Measurements from ENCODE around the gene PPIF. TPM values are rescaled to one million over a fixed set of nuclear protein-coding genes. Genes with fewer than 3 reads are reported as not detected.

PPIF gene
- total RNA-seq, 2 experiments from 2014 or later: 56.9 to 57.0 TPM

GRCh38 chr10:79340646-79341244, 6.5 kb upstream of the PPIF start:
- H3K27ac Mint-ChIP-seq: no peak overlapping the region
- peaks cover 2% of the 10 kb centered on the region for H3K9me3 Mint-ChIP-seq
- peaks cover 1% of the 10 kb centered on the region for H3K27me3 Mint-ChIP-seq
- DNase-seq: peak; percentile 11
- no peak for ATAC-seq (ENCODE audit: low read depth)
- H3K4me3 Mint-ChIP-seq: no peak overlapping the region
- POLR2A ChIA-PET: no interaction called here
- H3K4me1 Mint-ChIP-seq: peaks cover 12% of the 10 kb centered on the region
- H3K36me3 Mint-ChIP-seq: no peaks in the 10 kb centered on the region

- no peak overlapping the region for H3K27ac Mint-ChIP-seq
- POLR2A ChIA-PET: interaction anchor here (2.1 kb wide), 1 partner anchor 19 kb away, joined by 7 read pairs; no protein-coding TSS in a partner anchor
- peaks cover 1% of the 10 kb centered on the region for H3K27me3 Mint-ChIP-seq
- no peak overlapping the region for H3K4me3 Mint-ChIP-seq
- peaks cover 12% of the 10 kb centered on the region for H3K4me1 Mint-ChIP-seq
- DNase-seq (peak; percentile 15), ATAC-seq (ENCODE audit: low read depth) (no peak)
- no peaks in the 10 kb centered on the region for H3K36me3 Mint-ChIP-seq
- H3K9me3 Mint-ChIP-seq: no peaks in the 10 kb centered on the region
Observed at GRCh38 chr10:79342295-79342761, 4.9 kb upstream of the PPIF start.

GRCh38 chr10:79342811-79343561, 4.3 kb upstream of the PPIF start:
- Mint-ChIP-seq H3K27ac (no peak overlapping the region), H3K36me3 (no peaks in the 10 kb centered on the region), H3K4me3 (no peak overlapping the region), H3K4me1 (peaks cover 12% of the 10 kb centered on the region), H3K9me3 (no peaks in the 10 kb centered on the region), H3K27me3 (peaks cover 1% of the 10 kb centered on the region)
- DNase-seq (peak; percentile 11), ATAC-seq (ENCODE audit: low read depth) (no peak)
- POLR2A ChIA-PET: interaction anchor here (0.5 to 2.1 kb wide), 3 partner anchors 15 to 19 kb away, joined by 3 to 7 read pairs (median 3); no protein-coding TSS in a partner anchor

- peaks cover 22% of the 10 kb centered on the region for H3K4me1 Mint-ChIP-seq
- H3K27ac Mint-ChIP-seq: no peak overlapping the region
- H3K9me3 Mint-ChIP-seq: no peaks in the 10 kb centered on the region
- H3K27me3 Mint-ChIP-seq: peaks cover 1% of the 10 kb centered on the region
- H3K36me3 Mint-ChIP-seq: peaks cover 12% of the 10 kb centered on the region
- POLR2A ChIA-PET: interaction anchor here (1.4 to 5.9 kb wide), 2 partner anchors 13 to 24 kb away, joined by 4 to 108 read pairs; no protein-coding TSS in a partner anchor
- H3K4me3 Mint-ChIP-seq: no peak overlapping the region
- DNase-seq (peak; percentile 14), ATAC-seq (ENCODE audit: low read depth) (no peak)
Observed at GRCh38 chr10:79344502-79345195, 2.6 kb upstream of the PPIF start.

GRCh38 chr10:79345241-79346011, 1.8 kb upstream of the PPIF start:
- no peak overlapping the region for H3K27ac Mint-ChIP-seq
- H3K36me3 Mint-ChIP-seq: peaks cover 18% of the 10 kb centered on the region
- DNase-seq: peak; percentile 27
- no peak for ATAC-seq (ENCODE audit: low read depth)
- peaks cover 1% of the 10 kb centered on the region for H3K27me3 Mint-ChIP-seq
- POLR2A ChIA-PET: interaction anchor here (1.0 to 5.9 kb wide), 4 partner anchors 11 to 101 kb away, joined by 3 to 108 read pairs (median 4); no protein-coding TSS in a partner anchor
- no peak overlapping the region for H3K4me3 Mint-ChIP-seq
- H3K9me3 Mint-ChIP-seq: no peaks in the 10 kb centered on the region
- H3K4me1 Mint-ChIP-seq: peaks cover 30% of the 10 kb centered on the region

GRCh38 chr10:79346012-79346340, 1.3 kb upstream of the PPIF start:
- peaks cover 31% of the 10 kb centered on the region for H3K4me1 Mint-ChIP-seq
- H3K36me3 Mint-ChIP-seq: peaks cover 18% of the 10 kb centered on the region
- no peak overlapping the region for H3K27ac Mint-ChIP-seq
- peak; percentile 21 for DNase-seq
- POLR2A ChIA-PET: interaction anchor here (1.0 to 5.9 kb wide), 3 partner anchors 11 to 101 kb away, joined by 3 to 108 read pairs (median 3); no protein-coding TSS in a partner anchor
- ATAC-seq (ENCODE audit: low read depth): no peak
- peaks cover 1% of the 10 kb centered on the region for H3K27me3 Mint-ChIP-seq
- no peaks in the 10 kb centered on the region for H3K9me3 Mint-ChIP-seq
- no peak overlapping the region for H3K4me3 Mint-ChIP-seq

- peaks cover 31% of the 10 kb centered on the region for H3K4me1 Mint-ChIP-seq
- peak overlapping the region; percentile 91 for H3K4me3 Mint-ChIP-seq
- peak overlapping the region; percentile 64 for H3K27ac Mint-ChIP-seq
- no peaks in the 10 kb centered on the region for H3K9me3 Mint-ChIP-seq
- DNase-seq (peak; percentile 45), ATAC-seq (ENCODE audit: low read depth) (peak; percentile 21)
- peaks cover 1% of the 10 kb centered on the region for H3K27me3 Mint-ChIP-seq
- peaks cover 19% of the 10 kb centered on the region for H3K36me3 Mint-ChIP-seq
- POLR2A ChIA-PET: interaction anchor here (1.2 to 5.9 kb wide), 2 partner anchors 26 to 102 kb away, joined by 3 to 108 read pairs; no protein-coding TSS in a partner anchor
Observed at GRCh38 chr10:79346388-79347225, 662 bp upstream of the PPIF start.

- Mint-ChIP-seq H3K4me1 (peaks cover 35% of the 10 kb centered on the region), H3K9me3 (no peaks in the 10 kb centered on the region), H3K27ac (peak overlapping the region; percentile 89), H3K36me3 (peaks cover 25% of the 10 kb centered on the region), H3K4me3 (peak overlapping the region; percentile 91), H3K27me3 (no peaks in the 10 kb centered on the region)
- POLR2A ChIA-PET: interaction anchor here (1.0 to 5.9 kb wide), 6 partner anchors 10 to 103 kb away, joined by 3 to 108 read pairs (median 6); partner anchors contain the start of gene ZCCHC24
- DNase-seq: peak; percentile 82
- ATAC-seq (ENCODE audit: low read depth): peak; percentile 60
Observed at GRCh38 chr10:79347894-79348639, 798 bp downstream of the PPIF start.

- peaks cover 31% of the 10 kb centered on the region for H3K36me3 Mint-ChIP-seq
- peak overlapping the region; percentile 89 for H3K27ac Mint-ChIP-seq
- no peaks in the 10 kb centered on the region for H3K27me3 Mint-ChIP-seq
- POLR2A ChIA-PET: interaction anchor here (0.5 to 5.9 kb wide), 5 partner anchors 14 to 107 kb away, joined by 3 to 108 read pairs (median 5); partner anchors contain the start of gene ZCCHC24
- H3K4me3 Mint-ChIP-seq: peak overlapping the region; percentile 91
- ATAC-seq (ENCODE audit: low read depth): no peak
- DNase-seq: no peak
- H3K4me1 Mint-ChIP-seq: peaks cover 38% of the 10 kb centered on the region
- no peaks in the 10 kb centered on the region for H3K9me3 Mint-ChIP-seq
Observed at GRCh38 chr10:79348640-79348988, 1.3 kb downstream of the PPIF start.

GRCh38 chr10:79349072-79349491, 1.8 kb downstream of the PPIF start:
- no peaks in the 10 kb centered on the region for H3K27me3 Mint-ChIP-seq
- ATAC-seq (ENCODE audit: low read depth) (no peak), DNase-seq (no peak)
- POLR2A ChIA-PET: interaction anchor here (0.5 to 5.9 kb wide), 4 partner anchors 15 to 107 kb away, joined by 4 to 108 read pairs (median 8); partner anchors contain the start of gene ZCCHC24
- H3K4me1 Mint-ChIP-seq: peaks cover 41% of the 10 kb centered on the region
- H3K9me3 Mint-ChIP-seq: no peaks in the 10 kb centered on the region
- peak overlapping the region; percentile 91 for H3K4me3 Mint-ChIP-seq
- peak overlapping the region; percentile 89 for H3K27ac Mint-ChIP-seq
- H3K36me3 Mint-ChIP-seq: peaks cover 36% of the 10 kb centered on the region

- Mint-ChIP-seq H3K36me3 (peaks cover 44% of the 10 kb centered on the region), H3K27ac (no peak overlapping the region), H3K4me3 (peak overlapping the region; percentile 91), H3K27me3 (no peaks in the 10 kb centered on the region), H3K4me1 (peaks cover 48% of the 10 kb centered on the region), H3K9me3 (no peaks in the 10 kb centered on the region)
- POLR2A ChIA-PET: interaction anchor here (0.5 to 5.9 kb wide), 2 partner anchors 13 to 30 kb away, joined by 3 to 108 read pairs; no protein-coding TSS in a partner anchor
- DNase-seq (no peak), ATAC-seq (ENCODE audit: low read depth) (no peak)
Observed at GRCh38 chr10:79349766-79350406, 2.6 kb downstream of the PPIF start.
